ENCODE measurements around the gene RNASE4.
"Not testable (repeated sequence)": the region's sequence is repeated elsewhere in the genome, so short reads cannot be mapped to it uniquely, and the experiment has no call there.

Gene RNASE4, protein sequence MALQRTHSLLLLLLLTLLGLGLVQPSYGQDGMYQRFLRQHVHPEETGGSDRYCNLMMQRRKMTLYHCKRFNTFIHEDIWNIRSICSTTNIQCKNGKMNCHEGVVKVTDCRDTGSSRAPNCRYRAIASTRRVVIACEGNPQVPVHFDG

DNA sequence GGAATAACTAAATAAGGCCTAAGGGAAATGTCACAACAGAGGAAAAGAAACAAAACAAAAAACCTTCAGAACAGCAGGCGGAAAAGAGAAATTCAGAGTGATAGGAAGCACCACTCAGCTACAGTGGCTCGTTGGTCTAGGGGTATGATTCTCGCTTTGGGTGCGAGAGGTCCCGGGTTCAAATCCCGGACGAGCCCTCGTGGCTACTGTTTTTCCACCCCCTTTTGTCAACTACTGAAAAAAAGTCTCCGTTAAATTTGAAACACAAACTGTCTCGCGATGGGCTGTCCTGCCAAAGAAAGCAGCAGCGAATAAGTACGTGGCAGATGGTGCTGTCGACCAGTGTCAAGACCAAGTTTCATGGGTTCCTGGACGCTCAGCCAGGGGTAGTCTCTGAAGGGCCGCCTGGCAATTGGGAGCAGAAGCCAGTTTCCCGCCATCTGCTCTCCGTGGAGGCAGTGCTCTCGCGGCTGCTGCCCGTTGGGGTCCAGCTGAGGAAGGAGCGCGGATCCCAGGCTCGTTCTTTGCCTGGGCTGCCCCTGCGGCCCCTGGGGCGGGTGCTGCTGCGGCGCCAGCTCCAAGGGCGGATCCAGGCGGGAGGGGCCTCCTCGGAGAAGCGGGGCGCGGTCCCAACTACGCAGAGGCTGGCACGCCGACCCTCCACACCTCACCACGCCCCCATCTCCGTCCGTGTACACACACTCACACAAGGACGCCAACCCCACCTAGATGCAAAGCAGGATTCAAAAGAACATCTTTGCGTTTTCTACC, at the start of gene RNASE4:
RNASE4 (plus strand) TSS at position 670 of the 771 bp plus-strand sequence. CDS start 14,812 bp downstream, outside the sequence.
- peak; percentile 89 for DNase-seq

DNA sequence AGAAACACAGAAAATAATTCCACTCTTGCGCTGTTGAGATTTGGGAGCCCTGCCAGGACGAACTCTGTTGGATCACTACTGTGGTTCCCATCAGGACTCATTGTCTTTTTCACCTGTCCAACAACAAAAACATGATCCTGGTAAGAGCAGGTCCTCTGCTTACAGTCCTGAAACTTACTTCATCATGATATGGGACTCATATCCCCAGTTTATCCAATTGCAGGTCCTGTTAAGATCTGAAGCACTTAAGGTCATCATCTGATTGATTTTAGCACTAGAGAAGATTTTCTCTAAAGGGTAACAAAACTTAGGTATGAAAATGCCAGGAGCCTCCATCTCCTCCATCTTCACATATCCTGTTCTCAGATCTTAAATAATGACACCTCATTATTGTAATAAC, 42.8 kb upstream of the RNASE4 start, which contains the start of gene OR6S1:
OR6S1 (minus strand) TSS at position 101 of the 400 bp plus-strand sequence; CDS start at position 101, 0 bp downstream.
- DNase-seq = no peak

DNA sequence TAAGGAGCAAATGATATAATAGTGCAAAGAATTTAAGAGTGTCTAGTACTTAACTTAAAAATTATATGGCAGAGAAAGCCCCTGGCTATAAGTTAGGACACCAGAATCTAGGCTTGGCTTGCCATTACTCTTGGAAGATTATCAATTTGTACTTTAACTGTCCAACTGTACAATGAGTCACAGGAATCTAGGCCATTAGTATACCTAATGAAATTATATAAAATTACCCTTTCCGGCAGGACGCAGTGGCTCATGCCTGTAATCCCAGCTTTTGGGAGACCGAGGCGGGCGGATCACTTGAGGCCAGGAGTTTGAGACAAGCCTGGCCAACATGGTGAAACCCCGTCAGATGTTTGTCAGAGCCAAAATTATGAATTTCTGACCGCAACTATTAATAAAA, 42.2 kb upstream of the RNASE4 start:
- DNase-seq = no peak

DNA sequence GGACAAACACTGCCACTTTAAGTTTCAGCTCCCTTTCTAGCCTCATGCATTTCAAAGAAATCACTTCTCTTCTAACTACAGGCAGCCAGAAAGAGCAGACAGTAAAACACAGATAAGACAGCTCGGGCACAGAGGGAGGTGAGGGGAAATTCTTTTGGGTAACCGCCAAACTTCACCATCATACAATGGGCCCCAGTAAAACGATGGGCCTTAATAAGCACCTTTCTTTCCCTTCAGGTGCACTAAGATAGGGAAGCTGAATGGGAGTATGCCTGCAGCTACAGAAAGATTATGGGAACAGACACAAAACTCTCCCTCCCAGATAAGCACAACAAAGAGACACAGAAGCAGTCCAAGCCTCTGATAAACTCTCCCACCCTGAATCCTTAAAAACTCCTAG, 41.6 kb upstream of the RNASE4 start:
- not testable (repeated sequence) for DNase-seq

DNA sequence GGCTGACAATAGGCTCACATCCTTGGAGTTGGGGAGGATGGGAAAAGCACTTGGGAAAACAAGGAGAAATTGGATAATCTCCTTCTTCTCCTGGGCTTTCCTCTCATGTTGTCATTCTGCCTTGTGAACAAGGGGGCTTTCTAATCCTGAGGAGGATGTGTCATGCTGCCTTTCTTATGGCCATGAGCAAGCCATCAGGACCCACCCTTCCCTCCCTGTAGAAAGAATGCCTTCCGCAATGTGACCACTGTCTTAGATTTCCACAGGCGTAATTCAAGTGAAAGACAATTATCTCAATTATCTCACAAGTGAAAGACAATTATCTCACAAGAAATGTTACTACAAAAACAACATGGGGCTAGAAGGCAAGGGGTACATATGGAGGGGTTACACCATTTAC, 39.8 kb upstream of the RNASE4 start:
- no peak for DNase-seq

DNA sequence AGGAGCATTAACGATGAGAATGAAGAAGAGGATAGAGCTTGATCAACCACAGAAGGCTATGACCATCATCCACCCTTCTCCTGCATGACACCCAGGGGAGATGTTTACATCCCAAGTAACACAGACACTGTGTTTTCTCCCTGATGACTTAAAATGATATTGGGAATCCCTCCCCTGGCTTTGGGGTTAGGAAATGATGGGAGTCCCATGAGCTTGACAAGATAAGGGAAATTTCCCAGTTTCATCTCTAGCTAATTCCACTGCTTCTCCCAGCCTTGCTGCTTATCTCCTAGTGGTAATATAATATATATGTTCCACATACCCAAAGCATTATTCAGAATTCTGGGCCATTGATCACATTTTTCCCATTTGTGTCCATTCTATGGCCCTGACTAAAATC, 38.9 kb upstream of the RNASE4 start:
- DNase-seq = no peak

DNA sequence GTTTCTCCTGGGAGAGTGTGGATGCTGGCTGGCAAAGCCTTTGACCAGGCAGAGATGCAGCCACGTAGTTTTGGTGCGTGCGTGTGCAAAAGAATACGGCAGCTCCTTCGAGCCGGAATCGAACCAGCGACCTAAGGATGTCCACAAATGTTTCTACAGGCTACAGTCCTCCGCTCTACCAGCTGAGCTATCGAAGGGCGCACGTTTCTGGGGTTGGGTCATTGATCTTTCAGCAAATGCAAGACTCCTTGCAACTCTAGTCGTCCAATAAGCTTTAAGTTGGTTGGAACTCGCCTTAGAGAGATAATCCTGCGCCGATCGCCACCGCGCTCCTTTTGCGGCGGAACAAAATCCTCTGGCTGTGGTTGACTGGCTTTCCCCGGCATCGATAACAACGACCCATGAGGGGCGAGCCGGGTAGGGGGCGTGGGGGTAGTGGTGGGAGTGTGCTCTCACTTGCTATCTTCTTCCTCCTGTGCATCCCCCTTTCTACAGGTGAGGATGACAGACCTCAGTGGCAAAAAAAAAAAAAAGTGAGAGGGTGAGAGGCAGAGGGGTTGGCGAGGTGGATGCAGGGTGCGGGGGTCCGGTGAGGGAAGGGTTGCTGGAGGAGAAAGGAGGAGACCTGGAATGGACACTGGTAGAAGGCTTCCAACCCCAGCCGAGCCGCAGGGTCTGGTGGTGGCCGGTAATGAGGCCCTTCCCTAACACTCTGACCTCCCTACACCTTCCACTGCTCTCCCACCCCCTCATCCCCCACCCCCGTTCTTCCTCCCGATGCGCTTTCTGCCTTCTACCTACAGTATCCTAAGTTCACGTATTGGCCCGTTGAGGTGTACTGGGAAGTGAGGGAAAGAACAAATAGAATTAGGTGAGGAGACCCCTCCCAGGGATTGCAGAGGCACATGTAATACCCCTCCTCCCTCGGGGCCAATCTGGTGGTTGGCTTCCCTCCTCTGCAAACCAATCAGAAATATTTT, 31.1 kb upstream of the RNASE4 start:
- peak; percentile 93 for DNase-seq

DNA sequence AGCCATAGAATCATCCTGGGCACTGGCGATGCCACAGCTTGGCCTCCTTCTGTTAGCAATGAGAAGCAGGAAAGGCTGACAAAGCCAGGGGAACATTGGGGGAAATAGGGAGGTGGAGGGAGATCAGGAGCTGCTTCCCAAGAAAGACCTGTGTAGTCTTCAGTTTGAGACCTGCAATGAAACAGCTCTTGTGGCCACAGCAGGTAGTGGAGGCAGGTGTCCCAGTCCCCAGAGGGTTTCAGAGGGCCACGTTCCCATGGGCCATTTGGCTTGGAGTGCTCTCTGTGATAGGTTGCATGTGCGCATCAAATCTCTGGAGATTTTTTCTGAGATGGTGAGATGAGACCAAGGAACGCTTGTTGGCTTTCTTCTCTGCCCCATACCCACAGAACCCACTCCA, 28.5 kb upstream of the RNASE4 start:
- DNase-seq = no peak

DNA sequence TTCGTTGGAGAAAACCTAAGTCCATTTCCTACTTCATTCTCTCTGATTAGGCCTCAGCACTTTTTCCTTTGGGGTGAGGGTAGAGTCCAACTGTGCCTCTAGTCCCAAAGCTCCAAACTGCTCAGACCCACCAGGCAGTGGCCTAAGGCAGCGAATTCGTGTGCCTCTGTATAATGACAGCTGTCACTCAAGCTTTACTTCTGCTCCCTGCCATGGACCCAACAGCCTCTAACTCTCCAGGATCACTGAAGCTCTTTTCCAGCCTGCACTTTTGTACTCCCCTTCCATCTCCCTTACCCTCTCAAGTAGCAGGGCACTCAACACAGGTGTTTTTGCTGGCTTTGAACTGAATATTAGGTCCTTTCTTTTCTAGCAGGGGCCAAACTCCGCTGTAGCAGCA, 28.1 kb upstream of the RNASE4 start:
- no peak for DNase-seq

DNA sequence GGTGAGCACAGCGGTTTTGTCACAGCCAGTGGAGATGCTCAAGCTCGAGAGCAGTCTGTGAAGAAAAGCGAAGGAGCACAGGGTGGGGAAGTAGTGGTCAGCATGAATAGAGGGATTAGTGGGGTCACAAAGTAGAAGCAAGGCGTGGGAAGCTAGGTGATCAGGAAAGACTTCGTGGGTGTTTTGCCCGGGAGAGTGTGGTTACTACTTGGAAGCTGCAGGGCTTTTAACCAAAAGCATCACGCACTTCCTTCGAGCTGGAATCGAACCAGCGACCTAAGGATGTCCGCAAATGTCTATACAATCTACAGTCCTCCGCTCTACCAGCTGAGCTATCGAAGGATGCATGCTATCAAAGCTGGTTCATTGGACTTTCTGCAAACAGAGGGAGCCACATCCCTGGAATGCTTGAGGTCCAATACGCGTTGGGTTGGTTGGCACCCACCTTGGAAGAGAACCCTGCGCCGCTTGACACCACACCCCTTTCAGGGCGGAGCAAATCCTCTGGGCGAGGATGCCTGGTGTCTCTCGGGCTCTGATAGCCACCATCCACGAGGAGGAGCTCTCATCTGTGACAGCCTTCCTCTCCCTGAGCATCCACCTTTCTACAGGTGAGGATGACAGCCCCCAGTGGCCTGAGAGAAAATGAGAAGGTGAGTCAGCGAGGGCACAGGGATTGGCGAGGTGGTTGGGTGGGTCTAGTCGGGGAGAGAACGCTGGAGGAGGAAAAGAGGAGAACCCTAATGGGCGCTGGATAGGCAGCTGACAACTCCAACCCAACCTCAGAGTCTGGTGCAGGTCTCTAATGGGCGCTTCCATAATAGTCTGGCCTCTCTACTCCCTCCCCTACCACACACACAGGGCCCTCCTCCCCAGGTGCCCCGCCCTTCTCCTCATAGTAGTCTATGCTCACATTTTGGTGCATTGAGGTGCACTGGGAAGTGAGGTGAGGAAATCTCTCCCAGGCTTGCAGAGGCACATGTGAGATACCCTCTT, 26.8 kb upstream of the RNASE4 start:
- DNase-seq = peak; percentile 67

DNA sequence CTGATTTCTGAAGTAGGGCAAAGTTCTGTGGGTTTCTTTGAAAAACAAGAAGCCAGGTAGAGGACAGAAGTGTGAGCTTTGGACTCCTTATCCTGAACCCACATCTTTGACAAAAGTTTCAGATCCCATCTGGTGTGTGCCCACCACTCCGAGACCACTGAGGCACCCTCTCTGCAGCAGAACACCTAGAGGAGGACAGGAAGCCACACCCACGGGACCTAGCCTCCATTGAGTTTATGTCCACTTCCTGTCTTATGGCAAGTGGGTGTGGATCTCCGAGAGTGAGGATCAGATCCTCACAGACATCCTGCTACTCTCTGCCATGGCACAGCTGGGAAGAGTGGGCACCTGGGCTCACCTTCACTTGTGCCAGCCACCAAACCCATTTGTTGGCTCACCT, 26.1 kb upstream of the RNASE4 start:
- DNase-seq = no peak

DNA sequence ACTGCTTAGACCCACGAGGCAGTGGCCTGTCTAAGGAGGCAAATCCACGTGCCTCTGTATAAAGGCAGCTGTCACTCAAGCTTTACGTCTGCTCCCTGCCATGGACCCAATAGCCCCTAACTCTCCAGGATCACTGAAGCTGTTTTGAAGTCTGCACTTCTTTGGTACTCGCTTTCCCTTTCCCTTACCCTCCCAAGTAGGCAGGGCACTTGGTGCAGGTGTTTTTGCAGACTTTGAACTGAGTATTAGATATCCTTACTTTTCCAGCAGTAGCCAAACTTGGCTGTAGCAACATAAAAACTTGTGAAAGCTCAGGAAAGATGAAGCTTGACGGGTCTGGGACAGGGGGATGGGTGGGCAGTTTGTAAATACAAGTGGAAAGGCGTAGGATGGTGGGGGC, 25.0 kb upstream of the RNASE4 start:
- no peak for DNase-seq

DNA sequence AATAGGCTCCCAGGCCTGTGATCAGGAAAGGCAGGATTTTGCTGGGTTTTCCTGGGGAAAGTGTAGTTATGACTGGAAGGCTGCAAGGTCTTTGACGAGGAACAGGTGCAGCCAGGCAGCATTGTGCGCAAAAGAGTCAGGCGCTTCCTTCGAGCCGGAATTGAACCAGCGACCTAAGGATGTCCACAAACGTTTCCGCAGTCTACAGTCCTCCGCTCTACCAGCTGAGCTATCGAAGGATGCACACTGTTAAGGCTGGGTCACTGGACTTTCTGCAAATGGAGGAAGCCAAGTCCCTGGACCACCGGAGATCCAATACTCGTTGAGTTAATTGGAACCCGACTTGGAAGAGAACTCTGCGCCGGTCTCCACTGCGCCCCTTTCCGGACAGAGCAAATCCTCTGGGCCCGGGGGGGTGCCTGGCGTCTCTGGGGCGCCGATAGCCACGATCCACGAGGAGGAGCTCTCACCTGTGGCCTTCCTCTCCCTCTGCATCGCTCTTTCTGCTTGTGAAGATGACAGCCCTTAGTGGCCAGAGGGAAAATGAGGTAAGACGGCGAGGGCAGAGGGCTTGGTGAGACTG, 24.5 kb upstream of the RNASE4 start:
- no peak for DNase-seq

DNA sequence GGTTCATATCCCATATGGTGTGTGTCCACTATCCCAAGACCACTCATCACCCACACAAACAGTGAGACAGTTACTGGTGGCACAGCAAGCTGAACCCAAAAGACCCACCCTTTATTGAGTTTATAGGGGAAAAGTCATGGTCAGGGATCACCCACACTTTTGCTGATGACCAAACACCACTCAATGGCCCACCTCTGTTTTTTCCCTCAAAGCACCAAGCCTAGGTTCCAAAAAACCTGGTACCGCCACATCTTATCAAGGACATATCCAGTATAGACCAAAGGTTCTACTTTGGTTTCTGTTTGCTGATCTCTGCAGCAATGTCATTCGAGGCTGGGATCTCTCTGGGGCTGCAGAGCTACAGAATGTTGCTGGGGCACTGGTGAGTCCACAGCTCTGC, 23.2 kb upstream of the RNASE4 start:
- DNase-seq = no peak

DNA sequence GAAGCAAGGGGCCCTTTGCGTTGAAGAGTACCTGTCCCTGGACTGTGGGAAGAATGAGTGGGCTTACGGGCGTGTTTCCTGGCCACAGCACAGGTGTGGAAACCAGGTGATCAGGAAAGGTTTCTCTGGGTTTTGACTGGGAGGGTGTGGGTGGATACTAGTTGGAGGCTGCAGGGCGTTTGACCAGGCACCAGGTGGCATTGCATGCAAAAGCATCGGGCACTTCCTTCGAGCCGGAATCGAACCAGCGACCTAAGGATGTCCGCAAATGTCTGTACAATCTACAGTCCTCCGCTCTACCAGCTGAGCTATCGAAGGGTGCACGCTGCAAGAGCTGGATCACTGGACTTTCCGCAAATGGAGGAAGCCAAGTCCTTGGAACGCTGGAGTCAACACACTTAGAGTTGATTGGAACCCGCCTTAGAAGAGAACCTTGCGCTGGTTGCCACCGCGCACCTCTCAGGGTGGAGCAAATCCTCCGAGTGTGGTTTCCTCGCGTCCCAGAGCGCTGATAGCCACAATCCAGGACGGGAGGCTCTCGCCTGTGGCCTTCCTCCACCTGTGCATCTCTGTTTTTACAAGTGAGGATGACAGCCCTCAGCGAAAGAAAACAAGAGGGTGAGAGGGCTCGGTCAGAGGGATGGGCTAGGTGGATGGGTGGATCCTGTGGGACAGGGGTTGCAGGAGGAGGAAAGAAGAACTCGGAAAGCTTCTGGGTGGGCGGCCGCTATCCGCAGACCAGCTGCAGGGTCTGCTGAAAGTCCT, 21.2 kb upstream of the RNASE4 start:
- peak; percentile 96 for DNase-seq

DNA sequence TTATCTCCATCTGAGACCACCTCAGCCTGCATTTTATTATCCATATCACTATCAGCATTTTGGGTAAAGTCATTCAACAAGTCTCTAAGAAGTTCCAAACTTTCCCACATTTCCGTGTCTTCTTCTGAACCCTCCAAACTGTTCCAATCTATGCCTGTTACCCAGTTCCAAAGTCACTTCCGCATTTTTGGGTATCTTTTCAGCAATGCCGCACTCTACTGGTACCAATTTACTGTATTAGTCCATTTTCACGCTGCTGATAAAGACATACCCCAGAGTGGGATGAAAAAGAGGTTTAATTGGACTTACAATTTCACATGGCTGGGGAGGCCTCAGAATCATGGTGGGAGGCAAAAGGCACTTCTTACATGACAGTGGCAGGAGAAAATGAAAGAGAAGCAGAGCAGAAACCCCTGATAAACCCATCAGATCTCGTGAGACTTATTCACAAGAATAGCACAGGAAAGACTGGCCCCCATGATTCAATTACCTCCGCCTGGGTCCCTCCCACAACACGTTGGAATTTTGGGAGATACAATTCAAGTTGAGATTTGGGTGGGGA, 17.9 kb upstream of the RNASE4 start:
- not testable (repeated sequence) for DNase-seq

DNA sequence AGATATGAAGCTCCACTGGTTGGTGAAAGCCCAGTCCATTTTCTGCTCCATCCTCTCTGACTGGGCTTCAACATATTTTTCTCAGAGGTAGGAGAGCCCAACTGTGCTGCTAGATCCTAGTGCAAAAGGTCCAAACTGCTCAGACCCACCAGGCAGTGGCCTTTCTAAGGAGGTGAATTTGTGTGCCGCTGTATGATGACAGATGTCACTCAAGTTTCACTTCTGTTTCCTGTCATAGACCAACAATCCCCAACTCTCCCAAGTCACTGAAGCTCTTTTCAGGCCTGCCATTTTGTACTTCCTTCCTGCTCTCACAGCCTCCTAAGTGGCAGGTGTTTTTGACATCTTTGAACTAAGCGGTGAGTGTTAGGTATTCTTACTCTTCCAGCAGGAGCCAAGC, 16.4 kb upstream of the RNASE4 start:
- DNase-seq = peak; percentile 81

DNA sequence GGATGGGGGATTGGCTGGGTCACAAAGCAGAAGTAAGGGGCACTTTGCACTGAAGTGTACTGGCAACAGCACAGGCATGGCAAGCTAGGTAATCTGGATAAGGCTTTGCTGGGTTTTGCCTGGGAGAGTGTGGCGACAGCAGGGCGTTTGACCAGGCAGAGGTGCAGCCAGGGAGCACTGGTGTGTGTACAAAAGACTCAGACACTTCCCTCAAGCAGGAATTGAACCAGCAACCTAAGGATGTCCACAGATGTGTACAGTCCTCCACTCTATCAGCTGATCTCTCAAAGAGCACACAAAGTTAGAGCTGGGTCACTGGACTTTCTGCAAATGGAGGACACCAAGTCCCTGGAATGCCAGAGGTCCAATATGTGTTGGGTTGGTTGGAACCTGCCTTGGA, 15.4 kb upstream of the RNASE4 start:
- DNase-seq = no peak

DNA sequence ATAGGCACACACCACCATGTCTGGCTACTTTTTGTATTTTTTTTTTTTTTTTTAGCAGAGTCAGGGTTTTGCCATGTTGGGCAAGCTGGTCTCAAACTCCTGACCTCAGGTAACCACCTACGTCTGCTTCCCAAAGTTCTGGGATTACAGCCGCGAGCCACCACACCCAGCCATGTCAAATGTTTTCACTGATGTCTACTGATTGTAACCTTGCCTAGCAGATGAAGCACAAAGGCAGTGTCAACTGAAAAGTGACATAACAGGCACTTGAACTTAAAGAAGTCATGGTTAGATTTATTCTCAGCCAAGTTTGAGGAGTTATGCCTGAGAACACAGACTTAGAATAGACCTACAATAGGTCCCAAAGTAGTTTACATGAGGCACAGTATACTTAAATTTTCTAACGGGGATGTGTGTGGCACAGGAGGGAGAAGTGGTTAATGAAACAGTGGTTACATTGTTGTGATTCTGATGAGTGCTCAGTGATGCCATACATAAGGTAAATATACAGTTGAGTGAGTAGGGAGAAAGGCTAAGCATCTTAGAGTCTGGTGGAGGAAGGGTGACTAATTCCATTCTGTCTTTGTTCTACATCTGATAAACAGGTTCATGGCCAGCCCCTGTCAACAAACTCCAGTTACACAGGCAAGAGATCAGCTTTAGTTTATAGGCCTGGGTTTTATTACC, 12.6 kb upstream of the RNASE4 start:
- no peak for DNase-seq

DNA sequence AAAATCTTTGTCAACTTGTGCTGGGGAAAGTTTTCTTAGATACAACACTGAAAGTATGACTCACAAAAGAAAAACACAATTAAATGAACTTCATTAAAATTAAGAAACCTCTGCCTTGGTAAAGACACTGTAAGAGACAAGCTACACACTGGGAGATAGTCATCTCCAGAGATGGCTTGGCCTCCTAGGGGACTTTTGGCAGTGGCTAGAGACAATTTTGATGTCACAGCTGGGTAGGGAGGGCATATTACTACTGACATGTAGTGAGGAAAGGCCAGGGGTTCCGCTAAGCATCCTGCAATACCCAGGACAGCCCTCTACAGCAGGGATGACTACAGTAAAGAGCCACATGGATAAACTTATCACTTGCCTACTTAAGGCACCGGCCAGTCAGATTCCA, 8.7 kb upstream of the RNASE4 start:
- DNase-seq = peak; percentile 48

Measured in activated CD4-positive, alpha-beta T cell treated with anti-CD3 and anti-CD28 coated beads, Interleukin-2, amount 50 U/mL, for 16 hours (primary cell).